HFFc6 (cell line): ENCODE data around the gene DCTN2. TPM values are rescaled to one million over a fixed set of nuclear protein-coding genes. Genes with fewer than 3 reads are reported as not detected.
A peak's percentile ranks its signal among the peaks of the same experiment; 100 is the strongest.
"Not testable (repeated sequence)": the region's sequence is repeated elsewhere in the genome, so short reads cannot be mapped to it uniquely, and the experiment has no call there.

Experiments used
- DNase-seq: peaks from one replicate; pipeline ENCODE4 v3.0.0-alpha.2; 2018
- H3K27ac Mint-ChIP-seq: 2 replicates; pipeline ENCODE4 v1.8.0; 2020; ENCODE audit warnings: mild to moderate bottlenecking, mixed read lengths
- H3K27me3 Mint-ChIP-seq: 2 replicates; pipeline ENCODE4 v1.8.0; 2021; ENCODE audit warnings: mild to moderate bottlenecking, moderate library complexity, mixed read lengths; ENCODE audit not compliant: insufficient read depth
- H3K36me3 Mint-ChIP-seq: 2 replicates; pipeline ENCODE4 v1.8.0; 2021; ENCODE audit warnings: low read depth, mixed read lengths
- H3K4me1 Mint-ChIP-seq: 2 replicates; pipeline ENCODE4 v1.8.0; 2020; ENCODE audit warnings: low read depth, mixed read lengths
- H3K4me3 Mint-ChIP-seq: 2 replicates; pipeline ENCODE4 v1.8.0; 2020; ENCODE audit warnings: mild to moderate bottlenecking, moderate library complexity, mixed read lengths
- H3K9me3 Mint-ChIP-seq: 2 replicates; pipeline ENCODE4 v1.8.0; 2020; ENCODE audit warnings: mild to moderate bottlenecking, mixed read lengths
- total RNA-seq, 6 experiments: library from RNA; stranded (reverse); fragmentation: NEBNext Ultra II Directional; extraction: Animal tissue kit (Norgen Biotek cat#: 25700); gene quantifications; 2 replicates in 1 of 6; 3 replicates in 5 of 6; pipeline ENCODE4 v1.2.3, GENCODE V29; 2021
- TF ChIP-seq, protein P1 (sequence below): fragments of 200-600 bp; sonication (generic); IDR thresholded peaks from 2 replicates; pipeline ENCODE4 v1.5.0; 2021; ENCODE audit warnings: antibody characterized with exemption, mild to moderate bottlenecking

Gene DCTN2
- total RNA-seq, 6 experiments from 2014 or later = 110 to 123 (median 116) TPM

DNA sequence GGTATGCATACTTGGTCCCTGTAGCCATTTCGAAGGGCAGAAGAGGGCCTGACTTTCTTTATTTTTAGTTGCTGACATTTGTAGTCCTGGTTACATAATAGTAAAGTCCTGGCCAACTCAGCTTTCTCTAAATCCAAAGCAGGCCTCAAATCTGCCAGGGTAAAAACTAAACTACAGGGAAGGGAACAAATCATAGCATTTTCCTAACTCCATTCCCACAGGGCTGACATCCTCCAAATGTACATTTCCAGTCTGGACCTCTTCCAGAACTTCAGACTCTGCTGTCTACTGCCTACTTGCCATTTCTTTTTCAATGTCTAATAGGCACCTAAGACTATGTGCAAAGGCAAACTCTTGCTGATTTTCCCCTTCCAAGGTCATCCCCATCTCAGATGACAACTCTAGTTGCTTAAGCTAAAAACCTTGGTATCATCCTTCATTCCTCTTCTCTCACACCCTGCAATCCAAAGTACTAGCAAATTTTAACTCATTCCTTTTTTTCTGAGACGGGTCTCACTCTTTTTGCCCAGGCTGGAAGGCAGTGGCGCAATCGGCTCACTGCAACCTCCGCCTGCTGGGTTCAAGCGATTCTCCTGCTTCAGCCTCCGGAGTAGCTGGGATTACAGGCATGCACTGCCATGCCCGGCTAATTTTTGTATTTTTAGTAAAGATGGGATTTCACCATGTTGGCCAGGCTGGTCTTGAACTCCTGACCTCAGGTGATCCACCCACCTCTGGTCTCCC is 28.6 kb downstream of the DCTN2 start:
- Mint-ChIP-seq H3K9me3 (no peaks in the 10 kb centered on the region), H3K27me3 (peaks cover 12% of the 10 kb centered on the region), H3K4me3 (peak overlapping the region; percentile 89), H3K4me1 (peaks cover 51% of the 10 kb centered on the region), H3K27ac (peak overlapping the region; percentile 99), H3K36me3 (peaks cover 57% of the 10 kb centered on the region)
- DNase-seq = no peak
- TF ChIP-seq, protein P1, sequence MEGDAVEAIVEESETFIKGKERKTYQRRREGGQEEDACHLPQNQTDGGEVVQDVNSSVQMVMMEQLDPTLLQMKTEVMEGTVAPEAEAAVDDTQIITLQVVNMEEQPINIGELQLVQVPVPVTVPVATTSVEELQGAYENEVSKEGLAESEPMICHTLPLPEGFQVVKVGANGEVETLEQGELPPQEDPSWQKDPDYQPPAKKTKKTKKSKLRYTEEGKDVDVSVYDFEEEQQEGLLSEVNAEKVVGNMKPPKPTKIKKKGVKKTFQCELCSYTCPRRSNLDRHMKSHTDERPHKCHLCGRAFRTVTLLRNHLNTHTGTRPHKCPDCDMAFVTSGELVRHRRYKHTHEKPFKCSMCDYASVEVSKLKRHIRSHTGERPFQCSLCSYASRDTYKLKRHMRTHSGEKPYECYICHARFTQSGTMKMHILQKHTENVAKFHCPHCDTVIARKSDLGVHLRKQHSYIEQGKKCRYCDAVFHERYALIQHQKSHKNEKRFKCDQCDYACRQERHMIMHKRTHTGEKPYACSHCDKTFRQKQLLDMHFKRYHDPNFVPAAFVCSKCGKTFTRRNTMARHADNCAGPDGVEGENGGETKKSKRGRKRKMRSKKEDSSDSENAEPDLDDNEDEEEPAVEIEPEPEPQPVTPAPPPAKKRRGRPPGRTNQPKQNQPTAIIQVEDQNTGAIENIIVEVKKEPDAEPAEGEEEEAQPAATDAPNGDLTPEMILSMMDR = no peak

DNA sequence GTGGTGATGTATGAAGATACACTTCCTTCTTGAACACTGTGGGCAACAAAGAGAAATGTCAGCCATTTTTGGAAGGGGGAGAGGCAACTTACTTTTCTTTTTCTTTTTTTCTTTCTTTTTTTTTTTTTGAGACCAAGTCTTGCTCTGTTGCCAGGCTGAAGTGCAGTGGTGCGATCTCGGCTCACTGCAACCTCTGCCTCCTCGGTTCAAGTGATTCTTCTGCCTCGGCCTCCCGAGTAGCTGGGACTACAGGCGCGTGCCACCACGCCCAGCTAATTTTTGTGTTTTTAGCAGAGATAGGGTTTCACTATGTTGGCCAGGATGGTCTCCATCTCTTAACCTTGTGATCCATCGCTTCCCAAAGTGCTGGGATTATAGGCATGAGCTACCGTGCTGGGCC is 29.3 kb downstream of the DCTN2 start:
- H3K36me3 Mint-ChIP-seq = peaks cover 63% of the 10 kb centered on the region
- not testable (repeated sequence) for DNase-seq, H3K9me3 Mint-ChIP-seq
- H3K27me3 Mint-ChIP-seq = peaks cover 16% of the 10 kb centered on the region
- peaks cover 51% of the 10 kb centered on the region for H3K4me1 Mint-ChIP-seq
- H3K27ac Mint-ChIP-seq = peak overlapping the region; percentile 99
- peak overlapping the region; percentile 89 for H3K4me3 Mint-ChIP-seq

DNA sequence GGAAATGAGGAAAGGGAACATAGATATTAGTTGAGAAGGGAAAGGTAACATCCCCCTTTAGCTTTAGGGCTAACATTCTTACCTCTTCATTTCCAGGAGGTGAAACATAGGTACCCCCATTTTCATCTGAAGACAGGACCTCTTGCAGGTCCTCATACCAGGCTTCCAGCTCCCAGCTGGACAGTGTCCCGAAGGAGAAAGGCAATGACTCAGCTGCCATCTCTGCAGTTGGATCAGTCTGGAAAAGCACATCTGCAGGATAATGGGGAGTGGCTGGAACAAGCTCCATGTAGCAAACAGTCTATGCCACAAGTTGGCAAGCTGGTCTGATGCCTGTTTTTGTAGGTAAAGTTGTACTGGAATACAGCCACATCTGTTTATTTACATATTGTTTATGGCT is 29.8 kb downstream of the DCTN2 start:
- H3K9me3 Mint-ChIP-seq = no peaks in the 10 kb centered on the region
- peak overlapping the region; percentile 99 for H3K27ac Mint-ChIP-seq
- TF ChIP-seq, protein P1 = no peak
- H3K27me3 Mint-ChIP-seq = peaks cover 16% of the 10 kb centered on the region
- peaks cover 50% of the 10 kb centered on the region for H3K4me1 Mint-ChIP-seq
- H3K4me3 Mint-ChIP-seq = peak overlapping the region; percentile 89
- DNase-seq = peak; percentile 64
- peaks cover 68% of the 10 kb centered on the region for H3K36me3 Mint-ChIP-seq

DNA sequence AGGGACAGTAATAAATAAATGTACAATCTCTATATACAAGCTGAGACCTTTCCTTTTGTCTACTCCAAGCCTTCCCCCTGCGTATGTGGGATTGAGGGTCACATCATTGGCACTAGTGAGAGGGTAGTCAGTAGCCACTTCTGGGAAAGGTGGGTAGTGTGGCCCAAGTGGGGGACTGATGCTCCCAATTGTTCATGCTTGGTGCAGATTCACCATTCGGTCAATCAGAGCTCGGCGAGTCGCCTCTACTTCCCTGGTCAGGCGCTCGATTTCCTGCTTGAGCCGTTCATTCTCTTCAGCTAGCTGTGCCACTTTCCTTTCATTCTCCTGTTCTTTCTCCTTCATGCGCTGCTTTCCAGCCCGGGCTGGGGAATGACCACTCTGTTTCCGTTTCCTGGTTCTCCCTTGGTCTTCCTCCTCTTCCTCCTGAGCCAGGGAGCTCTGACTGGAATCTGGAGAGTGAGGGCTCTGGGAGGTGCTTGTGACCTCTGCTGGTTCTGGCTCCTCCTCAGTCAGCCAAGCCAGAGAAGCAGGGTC is 30.3 kb downstream of the DCTN2 start:
- H3K27ac Mint-ChIP-seq = peak overlapping the region; percentile 99
- H3K9me3 Mint-ChIP-seq = no peaks in the 10 kb centered on the region
- peaks cover 16% of the 10 kb centered on the region for H3K27me3 Mint-ChIP-seq
- TF ChIP-seq, protein P1 = no peak
- peaks cover 73% of the 10 kb centered on the region for H3K36me3 Mint-ChIP-seq
- peaks cover 45% of the 10 kb centered on the region for H3K4me1 Mint-ChIP-seq
- H3K4me3 Mint-ChIP-seq = peak overlapping the region; percentile 89; the same call in 1 of the 2 replicates
- DNase-seq = no peak

DNA sequence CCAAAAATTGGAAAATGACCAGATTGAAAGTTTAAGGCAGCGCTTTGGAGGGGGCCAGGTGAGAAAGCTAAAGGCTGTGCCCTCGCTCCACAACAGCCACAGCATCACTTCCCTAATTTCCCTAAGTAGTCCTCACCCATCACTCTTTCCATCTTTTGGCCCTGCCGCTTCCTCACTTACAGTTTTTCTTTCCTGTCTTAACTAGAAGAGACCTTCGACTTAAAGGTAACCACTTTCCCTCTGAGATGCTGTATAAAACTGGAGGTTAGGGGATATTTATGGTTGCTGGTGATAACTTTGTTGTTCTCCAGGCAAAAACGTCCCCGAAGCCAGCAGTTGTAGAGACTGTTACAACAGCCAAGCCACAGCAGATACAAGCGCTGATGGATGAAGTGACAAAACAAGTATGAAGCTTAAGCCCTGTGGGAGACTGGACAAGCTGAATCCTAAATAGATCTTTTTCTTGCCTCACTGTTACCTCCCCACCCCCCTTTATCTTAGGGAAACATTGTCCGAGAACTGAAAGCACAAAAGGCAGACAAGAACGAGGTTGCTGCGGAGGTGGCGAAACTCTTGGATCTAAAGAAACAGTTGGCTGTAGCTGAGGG is 31.0 kb downstream of the DCTN2 start:
- no peak for DNase-seq
- Mint-ChIP-seq H3K27me3 (peaks cover 16% of the 10 kb centered on the region), H3K27ac (peak overlapping the region; percentile 99)

More for the DNA sequence above, 31.0 kb downstream of the DCTN2 start:
- Mint-ChIP-seq H3K4me1 (peaks cover 39% of the 10 kb centered on the region), H3K9me3 (no peaks in the 10 kb centered on the region), H3K36me3 (peaks cover 74% of the 10 kb centered on the region), H3K4me3 (no peak overlapping the region)
- TF ChIP-seq, protein P1 = no peak
